MM.1S (cell line): ENCODE measurements around the gene HNF4A.

Experiments used
- DNase-seq: peaks from one replicate; pipeline ENCODE4 v3.0.0-alpha.2; 2015
- H2AFZ ChIP-seq: fragments of 300-600 bp; sonication (generic); 2 replicates; pipeline ENCODE4 v1.6.0; 2016; ENCODE audit warnings: antibody characterized with exemption, low read length
- H3F3A ChIP-seq: fragments of 300-600 bp; sonication (generic); 2 replicates; pipeline ENCODE4 v1.6.1; 2016; ENCODE audit warnings: mild to moderate bottlenecking, antibody characterized with exemption, low read length, moderate library complexity, mixed read lengths; ENCODE audit not compliant: insufficient read depth
- H3K27ac ChIP-seq: fragments of 300-600 bp; sonication (generic); 2 replicates; pipeline ENCODE4 v1.5.1; 2016; ENCODE audit warnings: mild to moderate bottlenecking, low read length
- H3K27me3 ChIP-seq: fragments of 300-600 bp; sonication (generic); replicated peaks from 2 replicates; pipeline ENCODE4 v1.6.0; 2016; ENCODE audit warnings: low read length; ENCODE audit not compliant: insufficient read depth
- H3K36me3 ChIP-seq: fragments of 300-600 bp; sonication (generic); replicated peaks from 2 replicates; pipeline ENCODE4 v1.6.1; 2016; ENCODE audit warnings: mild to moderate bottlenecking, low read length, mixed read lengths; ENCODE audit not compliant: insufficient read depth
- H3K4me1 ChIP-seq: fragments of 300-600 bp; sonication (generic); 2 replicates; pipeline ENCODE4 v1.6.1; 2016; ENCODE audit warnings: low read length, mixed read lengths
- H3K4me2 ChIP-seq: fragments of 300-600 bp; sonication (generic); 2 replicates; pipeline ENCODE4 v1.6.0; 2016; ENCODE audit warnings: low read depth, low read length
- H3K4me3 ChIP-seq: fragments of 300-600 bp; sonication (generic); 2 replicates; pipeline ENCODE4 v1.5.1; 2016; ENCODE audit warnings: low read length, mixed read lengths
- H3K79me2 ChIP-seq: fragments of 300-600 bp; sonication (generic); 2 replicates; pipeline ENCODE4 v1.6.1; 2016; ENCODE audit warnings: mixed run types, low read length, mixed read lengths
- H3K9ac ChIP-seq: fragments of 300-600 bp; sonication (generic); 2 replicates; pipeline ENCODE4 v1.6.1; 2016; ENCODE audit warnings: low read length, mixed read lengths
- H3K9me2 ChIP-seq: fragments of 300-600 bp; sonication (generic); replicated peaks from 2 replicates; pipeline ENCODE4 v1.6.1; 2016; ENCODE audit warnings: mild to moderate bottlenecking, low read length, mixed read lengths; ENCODE audit not compliant: insufficient read depth
- H3K9me3 ChIP-seq: fragments of 300-600 bp; sonication (generic); replicated peaks from 2 replicates; pipeline ENCODE4 v1.6.1; 2016; ENCODE audit warnings: mild to moderate bottlenecking, low read length, mixed read lengths; ENCODE audit not compliant: insufficient read depth
- H4K20me1 ChIP-seq: fragments of 300-600 bp; sonication (generic); 2 replicates; pipeline ENCODE4 v1.6.1; 2016; ENCODE audit warnings: mild to moderate bottlenecking, low read length, moderate library complexity, mixed read lengths; ENCODE audit not compliant: insufficient read depth
- CTCF ChIP-seq: fragments of 300-600 bp; sonication (generic); IDR thresholded peaks from 2 replicates; pipeline ENCODE4 v1.5.1; 2016; ENCODE audit warnings: antibody characterized with exemption, low read length, mixed read lengths
- EZH2 ChIP-seq: fragments of 300-600 bp; sonication (generic); optimal IDR thresholded peaks from 2 replicates; pipeline ENCODE3; 2017; ENCODE audit warnings: low read depth, mild to moderate bottlenecking, antibody characterized with exemption, low read length, mixed read lengths
- EZH2phosphoT487 ChIP-seq: fragments of 300-600 bp; sonication (generic); IDR thresholded peaks from 2 replicates; pipeline ENCODE4 v1.6.1; 2018; ENCODE audit warnings: antibody characterized with exemption, low read length

The HNF4A gene

GRCh38 chr20:44406572-44407137 lies 51.2 kb downstream of the HNF4A start:
- H3K9me2 ChIP-seq, result no peaks in the 10 kb centered on the region
- H2AFZ ChIP-seq, result no peak overlapping the region
- no peaks in the 10 kb centered on the region for H3K4me1 ChIP-seq
- H3K9me3 ChIP-seq, result no peaks in the 10 kb centered on the region
- H3K4me3 ChIP-seq, result no peak overlapping the region
- H3K27ac ChIP-seq, result no peak overlapping the region
- no peaks in the 10 kb centered on the region for H3K36me3 ChIP-seq
- H4K20me1 ChIP-seq, result no peaks in the 10 kb centered on the region
- no peaks in the 10 kb centered on the region for H3K27me3 ChIP-seq
- no peaks in the 10 kb centered on the region for H3F3A ChIP-seq
- H3K4me2 ChIP-seq, result no peak overlapping the region
- H3K79me2 ChIP-seq, result no peaks in the 10 kb centered on the region
- no peak overlapping the region for H3K9ac ChIP-seq
- TF ChIP-seq EZH2phosphoT487, result no peak
- TF ChIP-seq CTCF, result no peak
- TF ChIP-seq EZH2, result no peak
- DNase-seq, result no peak

- Histone ChIP-seq H3K9ac (no peak overlapping the region), H3K27me3 (no peaks in the 10 kb centered on the region; the same call in 1 of the 2 replicates), H3K79me2 (no peaks in the 10 kb centered on the region), H2AFZ (no peak overlapping the region), H3K4me2 (no peak overlapping the region), H3K4me1 (no peaks in the 10 kb centered on the region), H4K20me1 (no peaks in the 10 kb centered on the region), H3K4me3 (no peak overlapping the region), H3K27ac (no peak overlapping the region), H3F3A (no peaks in the 10 kb centered on the region), H3K9me2 (no peaks in the 10 kb centered on the region), H3K9me3 (no peaks in the 10 kb centered on the region), H3K36me3 (no peaks in the 10 kb centered on the region)
- DNase-seq, result no peak
- TF ChIP-seq CTCF (no peak), EZH2phosphoT487 (no peak), EZH2 (no peak)
Observed at GRCh38 chr20:44407402-44408184, 52.1 kb downstream of the HNF4A start.

GRCh38 chr20:44409132-44409600 lies 53.7 kb downstream of the HNF4A start:
- Histone ChIP-seq H3K9ac (no peak overlapping the region), H2AFZ (no peak overlapping the region), H3K4me1 (no peaks in the 10 kb centered on the region), H3K4me2 (no peak overlapping the region), H3K36me3 (no peaks in the 10 kb centered on the region), H3K79me2 (no peaks in the 10 kb centered on the region), H3K9me3 (no peaks in the 10 kb centered on the region), H3K4me3 (no peak overlapping the region), H3K27ac (no peak overlapping the region), H4K20me1 (no peaks in the 10 kb centered on the region), H3K27me3 (no peaks in the 10 kb centered on the region; the same call in 1 of the 2 replicates), H3K9me2 (no peaks in the 10 kb centered on the region), H3F3A (no peaks in the 10 kb centered on the region)
- DNase-seq, result no peak
- TF ChIP-seq CTCF, result no peak
- no peak for TF ChIP-seq EZH2phosphoT487
- no peak for TF ChIP-seq EZH2
